ENCODE results near the gene SIK2.

The SIK2 gene

GRCh38 chr11:111641339-111642015 lies 39.2 kb downstream of the SIK2 start:
- H3K27me3 ChIP-seq (ENCODE audit: insufficient read depth, poor library complexity, severe bottlenecking) = no peaks in the 10 kb centered on the region
- no peak overlapping the region for H3K27ac ChIP-seq (replicated peaks)
- H3K4me3 ChIP-seq (replicated peaks; ENCODE audit: insufficient read depth, low read length) = no peak overlapping the region
- DNase-seq (ENCODE audit: low read depth in 1 of 2, low spot score in 1 of 2) = no peak
- no peak for TF ChIP-seq GABPA (IDR thresholded peaks at IDR 0.05; ENCODE audit: low read depth)
- no peak for TF ChIP-seq POLR2AphosphoS5 (IDR thresholded peaks at IDR 0.05; ENCODE audit: low read depth)
- TF ChIP-seq SPI1 (IDR thresholded peaks at IDR 0.05; ENCODE audit: borderline replicate concordance, low read depth) = no peak
- no peak for TF ChIP-seq REST (IDR thresholded peaks at IDR 0.05; ENCODE audit: insufficient replicate concordance, low read depth)
- no peak for TF ChIP-seq CTCF (IDR thresholded peaks at IDR 0.05; ENCODE audit: insufficient read depth, low read length)

GRCh38 chr11:111642542-111642941 lies 40.3 kb downstream of the SIK2 start:
- Histone ChIP-seq H3K27me3 (ENCODE audit: insufficient read depth, poor library complexity, severe bottlenecking) (no peaks in the 10 kb centered on the region), H3K4me3 (replicated peaks; ENCODE audit: insufficient read depth, low read length) (no peak overlapping the region), H3K27ac (replicated peaks) (no peak overlapping the region)
- DNase-seq (ENCODE audit: low read depth in 1 of 2, low spot score in 1 of 2) = no peak
- TF ChIP-seq CTCF (IDR thresholded peaks at IDR 0.05; ENCODE audit: insufficient read depth, low read length) (no peak), GABPA (IDR thresholded peaks at IDR 0.05; ENCODE audit: low read depth) (no peak), REST (IDR thresholded peaks at IDR 0.05; ENCODE audit: insufficient replicate concordance, low read depth) (no peak), SPI1 (IDR thresholded peaks at IDR 0.05; ENCODE audit: borderline replicate concordance, low read depth) (no peak), POLR2AphosphoS5 (IDR thresholded peaks at IDR 0.05; ENCODE audit: low read depth) (no peak)

- DNase-seq (ENCODE audit: low read depth in 1 of 2, low spot score in 1 of 2) = no peak
- H3K27me3 ChIP-seq (ENCODE audit: insufficient read depth, poor library complexity, severe bottlenecking) = no peaks in the 10 kb centered on the region
- no peak for TF ChIP-seq SPI1 (IDR thresholded peaks at IDR 0.05; ENCODE audit: borderline replicate concordance, low read depth)
- no peak for TF ChIP-seq REST (IDR thresholded peaks at IDR 0.05; ENCODE audit: insufficient replicate concordance, low read depth)
- no peak for TF ChIP-seq CTCF (IDR thresholded peaks at IDR 0.05; ENCODE audit: insufficient read depth, low read length)
- TF ChIP-seq GABPA (IDR thresholded peaks at IDR 0.05; ENCODE audit: low read depth) = no peak
- TF ChIP-seq POLR2AphosphoS5 (IDR thresholded peaks at IDR 0.05; ENCODE audit: low read depth) = no peak
- H3K4me3 ChIP-seq (replicated peaks; ENCODE audit: insufficient read depth, low read length) = no peak overlapping the region
- H3K27ac ChIP-seq (replicated peaks) = no peak overlapping the region
These were observed 42.7 kb downstream of the SIK2 start for GRCh38 chr11:111644922-111645321.
